Ishikawa (cell line): Measurements from ENCODE around the gene ACE.

Experiments used
- CEBPB ChIP-seq: IDR thresholded peaks from 2 replicates; pipeline ENCODE4 v1.6.1; 2012
- CREB1 ChIP-seq: IDR thresholded peaks from 2 replicates; pipeline ENCODE4 v1.6.1; 2012; ENCODE audit warnings: low read depth
- EGR1 ChIP-seq: IDR thresholded peaks from 2 replicates; pipeline ENCODE4 v1.6.1; 2012
- EP300 ChIP-seq: IDR thresholded peaks from 2 replicates; pipeline ENCODE4 v1.6.1; 2012; ENCODE audit warnings: borderline replicate concordance
- FOXM1 ChIP-seq: IDR thresholded peaks from 2 replicates; pipeline ENCODE4 v1.6.1; 2012; ENCODE audit warnings: low read depth, borderline replicate concordance
- MAX ChIP-seq: IDR thresholded peaks from 2 replicates; pipeline ENCODE4 v1.6.1; 2012
- NFIC ChIP-seq: IDR thresholded peaks from 2 replicates; pipeline ENCODE4 v1.6.1; 2012
- RAD21 ChIP-seq: IDR thresholded peaks from 2 replicates; pipeline ENCODE4 v1.6.1; 2012; ENCODE audit warnings: low read depth
- REST ChIP-seq: IDR thresholded peaks from 2 replicates; pipeline ENCODE4 v1.6.1; 2012; ENCODE audit warnings: low read depth, mild to moderate bottlenecking
- TAF1 ChIP-seq: IDR thresholded peaks from 2 replicates; pipeline ENCODE4 v1.6.1; 2012; ENCODE audit warnings: low read depth, mild to moderate bottlenecking
- TCF12 ChIP-seq: IDR thresholded peaks from 2 replicates; pipeline ENCODE4 v1.6.1; 2012; ENCODE audit warnings: low read depth
- TEAD4 ChIP-seq: IDR thresholded peaks from 2 replicates; pipeline ENCODE4 v1.6.1; 2012
- USF1 ChIP-seq: IDR thresholded peaks from 2 replicates; pipeline ENCODE4 v1.6.1; 2012
- YY1 ChIP-seq: IDR thresholded peaks from 2 replicates; pipeline ENCODE4 v1.6.1; 2012; ENCODE audit warnings: low read depth
- ZBTB7A ChIP-seq: IDR thresholded peaks from 2 replicates; pipeline ENCODE4 v1.6.1; 2012; ENCODE audit warnings: low read depth

Gene ACE

GRCh38 chr17:63537991-63538692, 61.3 kb downstream of the ACE start:
- no peak for TF ChIP-seq EP300

- TF ChIP-seq TAF1 (no peak), CREB1 (no peak), TEAD4 (no peak), TCF12 (no peak), ZBTB7A (no peak), YY1 (no peak), MAX (no peak), REST (no peak), RAD21 (no peak), EP300 (no peak), EGR1 (no peak)
Observed at GRCh38 chr17:63538693-63539595, 62.1 kb downstream of the ACE start.

- TF ChIP-seq TAF1 = no peak
- no peak for TF ChIP-seq EP300
- TF ChIP-seq YY1 = no peak
Observed at GRCh38 chr17:63540590-63540989, 63.7 kb downstream of the ACE start.

GRCh38 chr17:63542218-63542545, 65.3 kb downstream of the ACE start:
- TF ChIP-seq ZBTB7A (no peak), TCF12 (no peak), REST (no peak), TAF1 (no peak), TEAD4 (no peak), EP300 (no peak), RAD21 (no peak), FOXM1 (no peak), EGR1 (no peak), NFIC (no peak), MAX (no peak), CEBPB (no peak)

GRCh38 chr17:63542942-63543821, 66.3 kb downstream of the ACE start:
- TF ChIP-seq RAD21 (no peak), ZBTB7A (0 out of 2 replicates have a peak, but pooled peaks have one; percentile 25)

- TF ChIP-seq TCF12 = no peak
- no peak for TF ChIP-seq YY1
- no peak for TF ChIP-seq EGR1
- no peak for TF ChIP-seq TAF1
- TF ChIP-seq USF1 = no peak
- TF ChIP-seq MAX = no peak
- no peak for TF ChIP-seq ZBTB7A
- TF ChIP-seq EP300 = no peak
- TF ChIP-seq NFIC = no peak
- no peak for TF ChIP-seq TEAD4
Observed at GRCh38 chr17:63543822-63544420, 67.1 kb downstream of the ACE start.
